Aorta (tissue), 5 donors: ENCODE results near the gene IQCE. TPM values are rescaled to one million over a fixed set of nuclear protein-coding genes. Genes with fewer than 3 reads are reported as not detected.

ENCODE experiments used
- ATAC-seq: fragments of 200-7000 bp; cut with Tn5 transposase; one replicate; pipeline ENCODE4 v1.9.1; 2022; ENCODE audit warnings: moderate library complexity; ENCODE audit not compliant: low FRiP score
- DNase-seq, 2 donors: peaks; one replicate each; pipeline ENCODE4 v3.0.0-alpha.2; 2020
- H3K27ac ChIP-seq, 2 donors: one replicate each; pipeline ENCODE4 v1.5.1; 2013; ENCODE audit warnings: low read length in 2 of 2, mild to moderate bottlenecking in 2 of 2, moderate library complexity in 2 of 2, control low read depth in 1 of 2, inconsistent platforms in 1 of 2, low read depth in 1 of 2
- H3K27me3 ChIP-seq, 2 donors: one replicate each; pipeline ENCODE4 v1.6.1; 2013; ENCODE audit warnings: control low read depth in 1 of 2, low read length in 1 of 2, mild to moderate bottlenecking in 1 of 2, moderate library complexity in 1 of 2; ENCODE audit not compliant: insufficient read depth in 2 of 2, control insufficient read depth in 1 of 2
- H3K36me3 ChIP-seq, 2 donors: one replicate each; pipeline ENCODE4 v1.6.1; 2013; ENCODE audit warnings: control low read depth in 1 of 2, low read length in 1 of 2, mild to moderate bottlenecking in 1 of 2; ENCODE audit not compliant: insufficient read depth in 2 of 2, control insufficient read depth in 1 of 2
- H3K4me1 ChIP-seq, 2 donors: one replicate each; pipeline ENCODE4 v1.6.1; 2013; ENCODE audit warnings: low read length in 2 of 2, control low read depth in 1 of 2, mild to moderate bottlenecking in 1 of 2, moderate library complexity in 1 of 2; ENCODE audit not compliant: insufficient read depth in 2 of 2, control insufficient read depth in 1 of 2
- H3K4me3 ChIP-seq, 2 donors: one replicate each; pipeline ENCODE4 v1.5.1; 2013; ENCODE audit warnings: low read length in 2 of 2, control low read depth in 1 of 2, mild to moderate bottlenecking in 1 of 2
- H3K9me3 ChIP-seq: one replicate; pipeline ENCODE4 v1.6.1; 2013; ENCODE audit warnings: mild to moderate bottlenecking, low read length; ENCODE audit not compliant: control insufficient read depth
- WGBS, 2 donors: extraction: QIAGEN DNeasy Blood & Tissue Kit; methylation state at CpG; one replicate each; pipeline ENCODE4 v1.1.7; 2013; 5-methylcytosine and 5-hydroxymethylcytosine counted together
- intact Hi-C, 2 donors: fragments of 100-400 bp; cut with DNase I; formaldehyde crosslinking; loops; one replicate each; pipeline versions ENCODE4 v1.14.2 to v1.15.0; 2022
- polyA plus RNA-seq, 2 donors: library from polyadenylated mRNA; stranded (reverse); fragments of 200-250 nt; gene quantifications; one replicate each; pipeline ENCODE4 v1.2.3, GENCODE V29; 2013
- total RNA-seq, 2 donors: library from RNA; stranded (reverse); fragmentation: NEBNext Ultra II Directional; extraction: Animal tissue kit (Norgen Biotek cat#: 25700); gene quantifications; one replicate each; pipeline ENCODE4 v1.2.1, GENCODE V29; 2021
- donor health status: healthy with polysubstance abuse.
- donor health status: Bipolar disorder and iron deficiency.
- donor health status: DM: no; HTN: no; CAD: no.
- donor health status: DM: no; HTN: no; CAD: no.
- donor health status: DM: yes; HTN: yes; CAD: no.

Gene IQCE
- total and polyA plus RNA-seq, 4 donors = 6.1 to 18.2 (median 11.2) TPM

DNA sequence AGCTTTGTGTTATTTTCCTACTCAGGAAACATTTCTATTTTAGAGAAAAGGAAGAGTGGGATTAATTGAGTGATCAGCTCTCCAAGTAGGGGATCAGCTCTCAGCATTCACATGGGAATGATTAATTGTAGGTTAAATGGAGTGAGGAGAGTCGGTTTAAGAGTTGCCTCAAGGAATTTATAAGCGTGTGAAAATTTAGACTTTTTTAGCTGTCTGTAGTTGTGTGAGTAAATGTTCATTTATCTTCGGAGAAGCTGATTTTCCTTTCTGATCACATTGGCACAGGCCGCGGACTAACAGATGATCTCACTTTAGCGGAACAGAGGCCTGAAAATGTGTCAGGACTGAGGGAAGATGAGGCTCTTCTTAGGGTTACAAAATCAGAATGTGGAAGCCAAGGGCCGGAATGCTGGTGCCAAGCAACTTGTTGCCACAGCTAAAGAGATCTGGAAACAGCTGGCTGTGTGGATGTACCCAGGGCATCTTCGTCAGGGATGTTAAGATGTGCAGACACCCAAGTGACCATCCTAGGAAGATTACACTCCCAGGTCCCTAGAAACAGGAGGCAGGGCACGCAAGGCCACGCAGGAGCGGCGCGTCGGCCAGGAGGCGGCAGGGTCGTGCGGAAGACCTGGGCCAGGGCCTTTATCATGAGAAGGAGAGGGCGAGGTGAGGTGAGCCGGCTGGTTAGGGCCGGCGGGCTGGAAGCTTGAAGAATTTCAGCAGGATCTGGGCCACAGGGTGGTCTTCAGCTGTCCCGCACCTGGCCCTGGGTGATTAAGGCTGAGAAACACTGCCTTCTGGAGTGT lies 37.9 kb downstream of the IQCE start:
- DNase-seq (no peak), ATAC-seq (no peak)
- H3K27me3 ChIP-seq = no peaks in the 10 kb centered on the region
- 85 to 86% methylated on average over 22 of the region's 22 CpGs for WGBS, 2 donors
- intact Hi-C loops = no loop called here
- H3K4me3 ChIP-seq = no peak overlapping the region
- H3K27ac ChIP-seq = no peak overlapping the region
- no peaks in the 10 kb centered on the region for H3K36me3 ChIP-seq
- no peaks in the 10 kb centered on the region for H3K4me1 ChIP-seq
- H3K9me3 ChIP-seq = no peaks in the 10 kb centered on the region

DNA sequence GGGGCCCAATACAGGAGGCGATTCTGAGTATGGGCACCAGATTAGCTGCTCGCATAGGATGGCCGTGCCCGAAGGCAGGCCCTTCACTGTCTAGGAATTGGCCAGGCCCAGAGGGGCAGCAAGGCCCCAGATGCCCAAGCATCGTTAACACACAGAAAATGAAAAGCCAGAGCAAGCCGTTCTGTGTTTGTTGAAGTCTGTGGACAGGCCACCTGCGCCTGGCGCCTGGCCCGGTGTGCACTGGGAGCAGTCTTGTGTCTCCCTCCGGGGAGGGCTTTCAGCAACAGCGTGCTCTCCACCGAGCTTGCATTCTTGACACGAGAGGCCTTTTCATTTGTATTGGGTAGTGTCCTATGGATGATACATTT lies 38.5 kb downstream of the IQCE start:
- WGBS, 2 donors = 94 to 95% methylated on average over 13 of the region's 13 CpGs
- intact Hi-C loops = no loop called here
- Histone ChIP-seq H3K4me3 (no peak overlapping the region), H3K27me3 (no peaks in the 10 kb centered on the region), H3K9me3 (no peaks in the 10 kb centered on the region), H3K4me1 (no peaks in the 10 kb centered on the region), H3K27ac (no peak overlapping the region), H3K36me3 (no peaks in the 10 kb centered on the region)
- no peak for ATAC-seq
- DNase-seq = no peak

DNA sequence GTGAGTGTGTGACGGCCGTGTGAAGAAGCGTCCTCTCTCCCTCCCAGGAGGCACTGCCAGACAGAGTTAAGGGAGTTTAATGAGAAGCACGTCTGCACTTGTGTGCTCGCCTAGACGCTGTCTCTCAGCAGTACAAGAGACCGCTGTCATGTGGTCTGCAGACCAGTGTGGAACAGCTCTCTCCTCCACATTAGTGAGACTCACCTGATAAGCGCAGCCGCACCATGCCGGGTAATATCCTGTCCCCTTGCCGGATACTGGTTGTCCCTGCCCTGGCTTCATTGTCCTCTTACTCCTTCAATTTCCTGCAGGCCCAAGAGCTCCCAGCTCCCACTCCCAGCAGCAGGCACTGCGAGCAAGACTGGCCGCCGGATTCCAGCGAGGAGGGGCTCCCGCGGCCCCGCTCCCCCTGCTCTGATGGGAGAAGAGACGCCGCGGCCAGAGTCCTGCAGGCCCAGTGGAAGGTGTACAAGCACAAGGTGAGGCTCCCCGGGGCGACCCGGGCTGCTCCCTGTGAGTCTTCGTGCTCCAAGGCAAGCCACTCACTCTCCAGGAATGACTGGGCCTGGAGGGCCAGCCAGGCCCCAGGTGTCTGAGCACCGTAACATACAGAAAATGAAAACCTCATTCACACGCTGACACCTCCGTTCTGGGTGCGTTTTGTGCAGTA lies 39.5 kb downstream of the IQCE start:
- no peak for ATAC-seq
- WGBS, 2 donors = 93 to 95% methylated on average over 29 of the region's 29 CpGs
- no peaks in the 10 kb centered on the region for H3K36me3 ChIP-seq

DNA sequence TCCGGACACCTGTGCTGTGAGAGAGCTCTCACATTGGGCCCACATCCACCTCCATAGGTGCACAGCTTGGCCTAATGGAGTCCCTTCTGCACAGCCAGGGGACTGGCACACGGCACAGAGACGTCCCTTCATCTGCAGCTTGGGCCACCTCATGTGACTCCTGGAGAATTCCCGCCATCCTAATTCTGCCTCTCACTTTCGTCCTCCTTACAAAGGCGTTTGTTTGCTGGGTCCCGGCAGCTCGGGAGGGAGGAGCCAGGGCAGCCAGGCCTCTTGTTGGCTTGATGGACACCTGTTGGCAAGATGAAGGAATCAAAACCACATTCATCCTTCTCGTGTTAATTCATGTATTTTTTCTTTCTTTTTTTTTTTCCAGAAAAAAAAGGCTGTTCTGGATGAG lies 42.3 kb downstream of the IQCE start:
- no peak overlapping the region for H3K4me3 ChIP-seq
- WGBS, 2 donors = 83 to 86% methylated on average over 9 of the region's 9 CpGs
- H3K36me3 ChIP-seq = no peaks in the 10 kb centered on the region
- H3K27me3 ChIP-seq = no peaks in the 10 kb centered on the region
- intact Hi-C loops = no loop called here
- ATAC-seq = no peak
- H3K4me1 ChIP-seq = no peaks in the 10 kb centered on the region
- no peak for DNase-seq
- no peak overlapping the region for H3K27ac ChIP-seq
- no peaks in the 10 kb centered on the region for H3K9me3 ChIP-seq

More for the DNA sequence above, 39.5 kb downstream of the IQCE start:
- Histone ChIP-seq H3K27me3 (no peaks in the 10 kb centered on the region), H3K27ac (no peak overlapping the region), H3K4me1 (no peaks in the 10 kb centered on the region), H3K9me3 (no peaks in the 10 kb centered on the region), H3K4me3 (no peak overlapping the region)
- no peak for DNase-seq
- intact Hi-C loops = no loop called here

DNA sequence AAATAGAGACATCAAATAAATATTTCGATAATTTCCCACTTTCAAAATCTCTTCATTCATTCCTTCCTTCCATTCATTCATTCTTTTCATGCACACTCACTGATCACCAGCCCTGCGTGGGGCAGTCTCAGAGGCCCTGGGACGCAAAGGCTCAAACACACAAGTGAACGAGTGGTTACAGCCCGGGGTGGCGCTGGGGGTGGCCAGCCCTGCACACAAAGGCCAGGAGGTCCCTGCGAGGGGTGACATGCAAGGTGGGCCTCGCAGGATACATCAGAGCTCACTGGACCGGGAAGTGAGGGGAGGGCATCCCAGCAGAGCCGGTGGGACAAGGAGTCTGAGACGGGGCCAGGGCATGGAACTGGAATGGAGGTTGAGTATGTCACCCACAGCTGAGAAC lies 43.1 kb downstream of the IQCE start:
- Histone ChIP-seq H3K27me3 (no peaks in the 10 kb centered on the region), H3K36me3 (no peaks in the 10 kb centered on the region), H3K9me3 (no peaks in the 10 kb centered on the region), H3K4me1 (no peaks in the 10 kb centered on the region), H3K27ac (no peak overlapping the region), H3K4me3 (no peak overlapping the region)
- ATAC-seq (no peak), DNase-seq (no peak)
- intact Hi-C loops = no loop called here
- WGBS, 2 donors = 94 to 96% methylated on average over 11 of the region's 11 CpGs

DNA sequence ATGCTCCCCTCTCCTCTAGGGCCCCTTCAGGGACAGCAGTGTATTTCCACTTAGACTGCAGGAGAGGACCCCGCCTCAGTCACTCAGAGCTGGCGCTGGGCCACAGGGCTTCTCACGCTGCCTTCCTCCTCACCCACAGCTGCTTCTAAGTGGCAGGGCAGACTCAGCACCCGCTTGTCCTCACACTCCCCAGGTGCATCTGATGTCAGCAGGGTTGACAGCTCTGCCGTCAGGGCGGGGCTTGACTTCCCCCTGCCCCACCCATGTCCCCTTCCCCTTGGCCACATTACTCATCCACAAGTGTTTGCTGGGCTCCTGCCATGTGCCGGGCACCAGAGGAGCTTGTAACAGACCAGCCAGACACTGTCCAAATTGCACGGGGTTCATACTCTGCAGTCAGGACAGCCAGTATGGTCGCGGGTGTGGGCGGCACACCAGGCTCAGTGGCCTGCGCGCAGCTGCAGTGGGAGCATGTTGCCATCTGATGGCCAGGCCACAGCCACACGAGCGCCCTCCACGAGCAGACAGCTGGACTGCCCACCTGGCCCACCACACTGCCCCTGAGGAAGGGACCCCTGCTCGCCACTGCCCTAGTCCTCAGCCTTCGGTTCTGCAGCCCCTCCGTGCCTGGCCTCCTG lies 43.7 kb downstream of the IQCE start:
- DNase-seq (no peak), ATAC-seq (no peak)
- intact Hi-C loops = no loop called here
- Histone ChIP-seq H3K27me3 (no peaks in the 10 kb centered on the region), H3K4me3 (no peak overlapping the region), H3K9me3 (no peaks in the 10 kb centered on the region), H3K36me3 (no peaks in the 10 kb centered on the region), H3K27ac (no peak overlapping the region), H3K4me1 (no peaks in the 10 kb centered on the region)
- WGBS, 2 donors = 85 to 91% methylated on average over 19 of the region's 19 CpGs

DNA sequence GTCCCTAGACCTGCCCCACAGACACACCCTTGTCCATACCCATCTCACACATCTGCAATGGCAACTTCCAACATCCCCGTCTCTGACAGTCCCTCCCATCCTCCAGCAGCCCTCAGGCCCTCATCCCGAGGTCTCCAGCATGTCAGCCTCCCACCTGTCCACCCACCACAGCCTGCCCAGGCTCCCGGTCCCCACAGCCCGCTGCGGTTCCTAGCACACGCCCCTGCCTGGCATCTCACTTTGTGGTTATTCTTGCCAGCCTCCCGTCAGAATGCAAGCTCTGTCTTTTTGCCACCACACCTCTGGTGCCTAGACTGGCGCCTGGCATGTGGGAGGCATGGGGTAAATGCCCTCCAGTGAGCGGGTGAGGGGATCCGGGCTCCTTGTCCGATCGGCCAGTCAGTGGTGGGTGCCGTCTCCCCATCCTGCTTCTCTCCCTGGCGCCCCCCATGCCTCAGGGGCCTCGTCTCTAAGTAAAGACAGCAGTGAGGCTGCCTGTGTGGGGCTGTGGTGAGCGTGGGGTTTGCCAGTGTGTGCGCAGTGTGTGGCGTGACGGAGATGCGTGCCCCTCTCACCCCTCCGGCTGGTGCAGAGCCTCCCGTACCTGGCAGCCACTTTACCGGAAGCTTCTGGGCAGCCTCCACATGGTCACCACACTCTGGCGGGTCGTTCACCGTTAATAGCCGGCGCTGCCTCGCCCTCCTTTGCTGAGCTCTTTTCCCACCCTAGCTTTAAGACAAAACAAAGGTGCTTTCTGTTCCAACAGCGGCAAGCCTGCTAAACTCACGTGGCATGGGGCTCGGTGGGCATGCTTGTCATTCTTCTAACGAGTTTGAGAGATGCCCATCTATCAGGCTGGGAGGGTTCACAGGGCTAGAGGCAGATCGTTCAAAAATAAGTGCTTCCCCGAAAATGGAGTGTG lies 44.5 kb downstream of the IQCE start:
- Histone ChIP-seq H3K4me1 (no peaks in the 10 kb centered on the region), H3K36me3 (no peaks in the 10 kb centered on the region), H3K4me3 (no peak overlapping the region), H3K27me3 (no peaks in the 10 kb centered on the region), H3K9me3 (no peaks in the 10 kb centered on the region), H3K27ac (no peak overlapping the region)
- intact Hi-C loops = no loop called here
- no peak for DNase-seq
- 95 to 96% methylated on average over 35 of the region's 35 CpGs for WGBS, 2 donors
- no peak for ATAC-seq

DNA sequence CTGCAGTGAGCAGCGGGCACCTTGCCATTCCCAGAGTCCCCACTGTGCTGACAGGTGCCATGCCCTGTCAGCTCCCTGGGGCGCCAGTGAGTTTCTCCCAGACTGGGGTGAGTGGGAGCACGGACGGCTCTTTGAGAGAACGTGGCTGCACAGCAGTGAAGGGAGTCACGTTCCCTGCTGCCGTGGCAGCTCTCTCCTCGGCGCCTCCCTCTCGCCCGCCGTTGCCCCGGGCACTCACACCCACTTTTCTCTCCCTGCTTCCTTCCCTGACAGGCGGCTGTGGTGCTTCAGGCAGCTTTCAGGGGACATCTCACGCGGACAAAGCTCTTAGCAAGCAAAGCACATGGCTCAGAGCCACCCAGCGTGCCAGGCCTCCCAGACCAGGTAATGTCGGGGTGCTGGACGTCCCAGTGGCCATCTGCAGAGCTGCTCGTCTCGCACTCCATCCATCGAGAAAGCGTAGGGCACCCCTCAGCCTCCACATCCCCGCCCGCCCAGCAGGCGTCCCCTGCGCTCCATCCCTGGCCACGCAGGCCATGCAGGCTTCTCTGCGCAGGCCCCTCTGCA lies 45.9 kb downstream of the IQCE start:
- intact Hi-C loops = loop anchor here in 1 of 2 donors (5.0 kb wide), 1 partner anchor 47 kb away; the partner anchor contains the start of genes BRAT1 and IQCE
- DNase-seq (no peak), ATAC-seq (no peak)
- H3K9me3 ChIP-seq = no peaks in the 10 kb centered on the region
- H3K27ac ChIP-seq = no peak overlapping the region
- H3K4me3 ChIP-seq = no peak overlapping the region
- no peaks in the 10 kb centered on the region for H3K27me3 ChIP-seq
- no peaks in the 10 kb centered on the region for H3K36me3 ChIP-seq
- no peaks in the 10 kb centered on the region for H3K4me1 ChIP-seq
- WGBS, 2 donors = 97 to 98% methylated on average over 29 of the region's 29 CpGs
